HepG2 (cell line): ENCODE measurements around the gene UBE2J1. TPM values are rescaled to one million over a fixed set of nuclear protein-coding genes. Genes with fewer than 3 reads are reported as not detected.
A peak's percentile ranks its signal among the peaks of the same experiment; 100 is the strongest.

Experiments
- ATAC-seq: fragments of 200-7000 bp; cut with Tn5 transposase; 3 replicates; pipeline ENCODE4 v1.9.1; 2020; ENCODE audit warnings: mild to moderate bottlenecking, moderate library complexity
- BruUV-seq: library from RNA; stranded (reverse); fragments of 400-500 nt; replicated peaks from 2 replicates; lab custom pipeline; 2021; lab: Mats Ljungman, UMichigan
- CTCF ChIA-PET: fragments of 300-600 bp; formaldehyde crosslinking; extraction: SDS; loops from one replicate; lab custom pipeline; 2021; ENCODE audit warnings: low total read pairs, inconsistent platforms, low intra/inter-chr PET ratio; lab: Yijun Ruan, JAX
- POLR2A ChIA-PET: fragments of 350-600 bp; sonication (Branson Sonifier 250); formaldehyde crosslinking; loops from one replicate; lab custom pipeline; 2020; ENCODE audit warnings: antibody characterized with exemption, inconsistent platforms; lab: Yijun Ruan, JAX
- DNase-seq: peaks from one replicate; pipeline ENCODE4 v3.0.0-alpha.2; 2015; ENCODE audit warnings: low spot score
- FAIRE-seq: peaks from 3 replicates; lab custom pipeline; 2011; peaks lifted over from hg19 to GRCh38; lab: Jason Lieb, UNC
- H2AFZ ChIP-seq: one replicate; pipeline ENCODE4 v1.6.1; 2011; ENCODE audit warnings: low read length, inconsistent platforms
- H3K27ac ChIP-seq: fragments of 300-600 bp; 3 replicates; pipeline ENCODE4 v1.8.0; 2011; ENCODE audit warnings: mixed run types, mild to moderate bottlenecking, mixed read lengths, low read length, inconsistent platforms; ENCODE audit not compliant: insufficient read depth; ENCODE audit errors: extremely low read length
- H3K27me3 ChIP-seq, 2 experiments: fragments of 200-600 bp in 1 of 2; 2 replicates in 1 of 2; 3 replicates in 1 of 2; pipeline versions ENCODE4 v1.6.0 to v1.8.0; 2011; ENCODE audit warnings: low read length in 2 of 2, mild to moderate bottlenecking in 2 of 2, moderate library complexity in 2 of 2, inconsistent platforms in 1 of 2; ENCODE audit not compliant: insufficient read depth in 2 of 2, control insufficient read depth in 1 of 2
- H3K36me3 ChIP-seq, 2 experiments: fragments of 200-600 bp in 1 of 2; replicated peaks in 1 of 2; 2 replicates in 1 of 2; 3 replicates in 1 of 2; pipeline versions ENCODE4 v1.5.1 to v1.8.0; 2011; ENCODE audit warnings: low read length in 2 of 2, inconsistent platforms in 1 of 2; ENCODE audit not compliant: insufficient read depth in 2 of 2, control insufficient read depth in 1 of 2
- H3K4me1 ChIP-seq: 2 replicates; pipeline ENCODE4 v1.5.1; 2012; ENCODE audit warnings: low read length, inconsistent platforms; ENCODE audit not compliant: insufficient read depth
- H3K4me2 ChIP-seq: 2 replicates; pipeline ENCODE4 v1.6.0; 2011; ENCODE audit warnings: low read depth, low read length, inconsistent platforms
- H3K4me3 ChIP-seq, 3 experiments: fragments of 200-600 bp in 1 of 3; sonication (generic), shearing (Covaris generic) in 1 of 3; replicated peaks in 1 of 3; 2 replicates each; pipeline ENCODE4 v1.5.1; 2011 to 2016; ENCODE audit warnings: low read length in 3 of 3, inconsistent platforms in 2 of 3, low read depth in 2 of 3, mild to moderate bottlenecking in 2 of 3, control low read depth in 1 of 3, mixed read lengths in 1 of 3; ENCODE audit not compliant: insufficient read depth in 1 of 3
- H3K79me2 ChIP-seq: one replicate; pipeline ENCODE4 v1.6.1; 2011; ENCODE audit warnings: low read length, inconsistent platforms; ENCODE audit not compliant: insufficient read depth
- H3K9ac ChIP-seq: 2 replicates; pipeline ENCODE4 v1.6.0; 2011; ENCODE audit warnings: mild to moderate bottlenecking, low read depth, low read length, inconsistent platforms; ENCODE audit not compliant: insufficient read depth
- H3K9me3 ChIP-seq: 2 replicates; pipeline ENCODE4 v1.5.1; 2012; ENCODE audit warnings: mild to moderate bottlenecking, low read length
- H4K20me1 ChIP-seq: 2 replicates; pipeline ENCODE4 v1.6.0; 2011; ENCODE audit warnings: inconsistent platforms, mild to moderate bottlenecking, low read length, moderate library complexity; ENCODE audit not compliant: insufficient read depth
- ARID2 ChIP-seq: sonication (generic); formaldehyde crosslinking; IDR thresholded peaks from 2 replicates; pipeline ENCODE4 v1.8.1; 2022; ENCODE audit warnings: mild to moderate bottlenecking, missing genetic modification reagents, borderline replicate concordance
- CBX1 ChIP-seq: IDR thresholded peaks from one replicate; pipeline ENCODE4 v1.6.1; 2016; ENCODE audit warnings: antibody characterized with exemption, low read depth
- ETS1 ChIP-seq: sonication (generic); formaldehyde crosslinking; IDR thresholded peaks from 2 replicates; pipeline ENCODE4 v1.4.0; 2020; ENCODE audit warnings: missing genetic modification reagents
- HNF1B ChIP-seq: sonication (generic); formaldehyde crosslinking; IDR thresholded peaks from 2 replicates; pipeline ENCODE4 v1.5.1; 2020; ENCODE audit warnings: mild to moderate bottlenecking, moderate library complexity, missing genetic modification reagents
- PHF8 ChIP-seq: sonication (generic); formaldehyde crosslinking; IDR thresholded peaks from 2 replicates; pipeline ENCODE4 v1.5.0; 2020; ENCODE audit warnings: missing genetic modification reagents
- SALL1 ChIP-seq: sonication (generic); formaldehyde crosslinking; IDR thresholded peaks from 2 replicates; pipeline ENCODE4 v1.8.0; 2022; ENCODE audit warnings: mild to moderate bottlenecking, missing genetic modification reagents
- U2AF1 ChIP-seq: fragments of 200-400 bp; formaldehyde crosslinking; optimal IDR thresholded peaks from 2 replicates; pipeline ENCODE3; 2017; ENCODE audit warnings: mild to moderate bottlenecking, low read depth, low read length
- ZNF317 ChIP-seq: sonication (generic); formaldehyde crosslinking; IDR thresholded peaks from 2 replicates; pipeline ENCODE4 v1.5.0; 2020; ENCODE audit warnings: mild to moderate bottlenecking, missing genetic modification reagents
- ZNF333 ChIP-seq: sonication (generic); formaldehyde crosslinking; IDR thresholded peaks from 2 replicates; pipeline ENCODE4 v1.4.0; 2020; ENCODE audit warnings: mild to moderate bottlenecking, missing genetic modification reagents, borderline replicate concordance
- ZNF34 ChIP-seq: sonication (generic); formaldehyde crosslinking; IDR thresholded peaks from 2 replicates; pipeline ENCODE4 v1.4.0; 2020; ENCODE audit warnings: mild to moderate bottlenecking, missing genetic modification reagents, borderline replicate concordance
- ZNF383 ChIP-seq: sonication (generic); formaldehyde crosslinking; IDR thresholded peaks from 2 replicates; pipeline ENCODE4 v1.4.0; 2020; ENCODE audit warnings: missing genetic modification reagents, mild to moderate bottlenecking, borderline replicate concordance
- ZNF672 ChIP-seq: sonication (generic); formaldehyde crosslinking; IDR thresholded peaks from 2 replicates; pipeline ENCODE4 v1.8.1; 2022; ENCODE audit warnings: missing genetic modification reagents
- ZNF850 ChIP-seq: sonication (generic); formaldehyde crosslinking; conservative IDR thresholded peaks from 2 replicates; pipeline ENCODE4 v1.9.0; 2021; ENCODE audit warnings: mild to moderate bottlenecking, missing genetic modification reagents
- WGBS: methylation state at CpG from one replicate; pipeline ENCODE4 v1.1.6; 2017; ENCODE audit warnings: low lambda C conversion rate; 5-methylcytosine and 5-hydroxymethylcytosine counted together
- in situ Hi-C: cut with HindIII; loops from 2 replicates; pipeline ENCODE4 v1.10.0; 2017; ENCODE audit warnings: low pct_unique_long_range_greater_than_20kb; ENCODE audit not compliant: extremely low pct_ligation_motif_present
- intact Hi-C: fragments of 100-400 bp; cut with micrococcal nuclease; formaldehyde crosslinking; loops from one replicate; pipeline ENCODE4 v1.10.0; 2022; ENCODE audit not compliant: unreplicated experiment
- polyA plus RNA-seq, 8 experiments: library from polyadenylated mRNA; depleted of rRNA in 3 of 8; stranded (reverse) in 7 of 8; unstranded in 1 of 8; fragments of >200 nt; fragmentation: Illumina TruSeq in 4 of 8; extraction: Trizol in 4 of 8; gene quantifications; 2 replicates each; pipeline versions ENCODE4 v1.2.1 to v1.2.3, GENCODE V29; 2011 to 2016; ENCODE audit warnings: low read depth in 4 of 8, missing spikeins in 1 of 8, mixed read lengths in 1 of 8; ENCODE audit not compliant: insufficient read depth in 1 of 8
- total RNA-seq, 5 experiments: library from RNA; depleted of rRNA; stranded (reverse); fragments of >200 nt; fragmentation: Illumina TruSeq; extraction: Trizol; gene quantifications; 2 replicates each; pipeline ENCODE4 v1.2.3, GENCODE V29; 2016; ENCODE audit warnings: low read depth in 1 of 5
- TF ChIP-seq, protein P1 (sequence below): sonication (generic); formaldehyde crosslinking; IDR thresholded peaks from 2 replicates; pipeline ENCODE4 v1.5.0; 2020; ENCODE audit warnings: mild to moderate bottlenecking, low read depth, missing genetic modification reagents, borderline replicate concordance
- TF ChIP-seq, protein P2 (sequence below): sonication (generic); formaldehyde crosslinking; IDR thresholded peaks from 2 replicates; pipeline ENCODE4 v1.5.0; 2020; ENCODE audit warnings: mild to moderate bottlenecking, missing genetic modification reagents, moderate library complexity

Gene UBE2J1
- total and polyA plus RNA-seq, 2 of the 13 experiments (the other 11 are each of a cell fraction or from before 2014, with no cell fraction given) = 19.3 to 24.6 TPM

DNA sequence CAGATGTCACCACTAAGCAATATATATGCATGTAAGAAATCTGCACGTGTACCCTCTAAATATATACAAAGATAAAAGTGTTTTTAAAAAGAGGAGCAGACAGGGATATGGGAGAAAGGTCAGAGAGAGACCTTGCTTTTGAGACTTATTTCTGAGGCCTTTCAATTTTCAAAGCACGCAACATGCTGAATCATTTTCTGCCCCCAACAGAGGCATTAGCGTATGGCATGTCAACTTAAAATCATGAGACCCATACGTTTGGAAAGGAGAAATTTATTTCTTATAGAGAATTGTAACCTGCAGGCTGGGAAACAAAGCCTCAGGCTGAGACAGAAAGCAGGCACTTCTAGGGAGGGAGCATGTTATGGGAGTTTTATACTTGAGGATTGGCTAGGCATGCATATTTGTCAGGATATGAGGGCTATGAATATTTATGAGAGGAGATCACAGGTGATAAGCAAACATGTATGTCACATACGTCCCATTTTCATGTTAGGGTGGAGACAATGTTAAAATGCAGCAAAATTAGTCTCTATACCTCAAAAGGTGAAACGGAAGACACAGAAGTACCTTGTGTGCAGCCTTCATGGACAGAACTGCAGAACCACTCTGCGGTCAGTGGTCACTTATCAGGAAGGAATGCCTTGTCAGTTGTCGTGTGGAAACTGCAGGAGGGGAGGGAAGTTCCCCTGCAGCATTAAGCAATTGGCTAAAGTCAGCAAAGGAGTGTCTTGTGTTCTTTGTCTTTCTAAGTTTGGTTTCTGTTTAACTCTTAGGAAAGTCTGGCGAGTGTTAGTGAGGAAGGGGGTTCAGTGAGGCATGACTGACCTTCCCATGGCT, 31.2 kb downstream of the UBE2J1 start:
- intact Hi-C loops = no loop called here
- FAIRE-seq = no peak
- 0 out of 2 replicates have a peak overlapping the region, but pooled peaks have one; percentile 29 for H3K4me2 ChIP-seq
- no peak for TF ChIP-seq PHF8 (CRISPR knock-in tag)
- TF ChIP-seq ZNF333 (CRISPR knock-in tag) = no peak
- TF ChIP-seq ZNF317 = no peak
- no peak for TF ChIP-seq CBX1
- TF ChIP-seq, protein P1, sequence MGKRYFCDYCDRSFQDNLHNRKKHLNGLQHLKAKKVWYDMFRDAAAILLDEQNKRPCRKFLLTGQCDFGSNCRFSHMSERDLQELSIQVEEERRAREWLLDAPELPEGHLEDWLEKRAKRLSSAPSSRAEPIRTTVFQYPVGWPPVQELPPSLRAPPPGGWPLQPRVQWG (CRISPR knock-in tag) = no peak
- TF ChIP-seq ZNF850 = no peak
- no peak for TF ChIP-seq ETS1 (CRISPR knock-in tag)
- TF ChIP-seq ARID2 (CRISPR knock-in tag) = no peak
- TF ChIP-seq, protein P2, sequence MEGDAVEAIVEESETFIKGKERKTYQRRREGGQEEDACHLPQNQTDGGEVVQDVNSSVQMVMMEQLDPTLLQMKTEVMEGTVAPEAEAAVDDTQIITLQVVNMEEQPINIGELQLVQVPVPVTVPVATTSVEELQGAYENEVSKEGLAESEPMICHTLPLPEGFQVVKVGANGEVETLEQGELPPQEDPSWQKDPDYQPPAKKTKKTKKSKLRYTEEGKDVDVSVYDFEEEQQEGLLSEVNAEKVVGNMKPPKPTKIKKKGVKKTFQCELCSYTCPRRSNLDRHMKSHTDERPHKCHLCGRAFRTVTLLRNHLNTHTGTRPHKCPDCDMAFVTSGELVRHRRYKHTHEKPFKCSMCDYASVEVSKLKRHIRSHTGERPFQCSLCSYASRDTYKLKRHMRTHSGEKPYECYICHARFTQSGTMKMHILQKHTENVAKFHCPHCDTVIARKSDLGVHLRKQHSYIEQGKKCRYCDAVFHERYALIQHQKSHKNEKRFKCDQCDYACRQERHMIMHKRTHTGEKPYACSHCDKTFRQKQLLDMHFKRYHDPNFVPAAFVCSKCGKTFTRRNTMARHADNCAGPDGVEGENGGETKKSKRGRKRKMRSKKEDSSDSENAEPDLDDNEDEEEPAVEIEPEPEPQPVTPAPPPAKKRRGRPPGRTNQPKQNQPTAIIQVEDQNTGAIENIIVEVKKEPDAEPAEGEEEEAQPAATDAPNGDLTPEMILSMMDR (CRISPR knock-in tag) = no peak
- TF ChIP-seq ZNF383 = no peak
- TF ChIP-seq HNF1B = no peak
- no peak for TF ChIP-seq SALL1 (CRISPR knock-in tag)
- TF ChIP-seq U2AF1 = no peak
- no peak for TF ChIP-seq ZNF34 (CRISPR knock-in tag)
- TF ChIP-seq ZNF672 (CRISPR knock-in tag) = no peak

More for the DNA sequence above, 31.2 kb downstream of the UBE2J1 start:
- Histone ChIP-seq H3K27me3 (no peaks in the 10 kb centered on the region), H3K36me3 (no peaks in the 10 kb centered on the region), H3K9me3 (0 out of 2 replicates have a peak, but pooled peaks cover 5% of the 10 kb centered on the region), H3K4me3 (no peak overlapping the region), H2AFZ (no peak overlapping the region), H3K27ac (no peak overlapping the region), H3K4me1 (peaks cover 38% of the 10 kb centered on the region), H3K9ac (no peak overlapping the region), H3K79me2 (no peaks in the 10 kb centered on the region), H4K20me1 (no peaks in the 10 kb centered on the region)
- ChIA-PET POLR2A (no interaction called here), CTCF (no interaction called here)
- in situ Hi-C loops = no loop called here
- ATAC-seq (0 out of 3 replicates have a peak, but pooled peaks have one; percentile 36), DNase-seq (peak; percentile 12)
- no TSS peak for BruUV-seq
- 74% methylated on average over 9 of the region's 9 CpGs for WGBS
